Naive thymus-derived CD8-positive, alpha-beta T cell (primary cell): Measurements from ENCODE around the gene PPTC7. TPM values are rescaled to one million over a fixed set of nuclear protein-coding genes. Genes with fewer than 3 reads are reported as not detected.
"Not testable (repeated sequence)": the region's sequence is repeated elsewhere in the genome, so short reads cannot be mapped to it uniquely, and the experiment has no call there.

Experiments used
- ATAC-seq, 2 donors: fragments of 150-1000 bp; cut with Tn5 transposase in 1 of 2; sonication (Bioruptor Pico), chemical (Tn5 transposase) in 1 of 2; 1 replicate in 1 of 2; 2 replicates in 1 of 2; pipeline ENCODE4 v1.10.0; 2021; ENCODE audit warnings: mild to moderate bottlenecking in 2 of 2, moderate library complexity in 2 of 2
- POLR2A ChIA-PET: fragments of 350-600 bp; sonication (Branson Sonifier 250); formaldehyde crosslinking; loops from one replicate; lab custom pipeline; 2021; ENCODE audit warnings: antibody characterized with exemption; lab: Charles Lee
- DNase-seq, 10 donors: peaks; one replicate each; pipeline versions ENCODE4 v3.0.0 to v3.0.0-alpha.2; 2020 to 2022
- H3K27ac Mint-ChIP-seq, 10 donors: one replicate each; pipeline ENCODE4 v1.8.0; 2020 to 2022; ENCODE audit warnings: mild to moderate bottlenecking in 10 of 10, mixed read lengths in 10 of 10, moderate library complexity in 4 of 10, inconsistent platforms in 1 of 10
- H3K27me3 Mint-ChIP-seq, 5 donors: one replicate each; pipeline ENCODE4 v1.8.0; 2021 to 2022; ENCODE audit warnings: mixed read lengths in 5 of 5
- H3K36me3 Mint-ChIP-seq, 3 donors: one replicate each; pipeline ENCODE4 v1.8.0; 2020 to 2022; ENCODE audit warnings: mixed read lengths in 3 of 3, mild to moderate bottlenecking in 2 of 3, inconsistent platforms in 1 of 3
- H3K4me1 Mint-ChIP-seq, 4 donors: one replicate each; pipeline ENCODE4 v1.8.0; 2021 to 2022; ENCODE audit warnings: mixed read lengths in 4 of 4
- H3K4me3 Mint-ChIP-seq, 10 donors: one replicate each; pipeline ENCODE4 v1.8.0; 2020 to 2022; ENCODE audit warnings: mild to moderate bottlenecking in 10 of 10, mixed read lengths in 10 of 10, moderate library complexity in 6 of 10, inconsistent platforms in 1 of 10
- H3K9me3 Mint-ChIP-seq, 9 donors: one replicate each; pipeline ENCODE4 v1.8.0; 2020 to 2022; ENCODE audit warnings: mixed read lengths in 9 of 9, mild to moderate bottlenecking in 3 of 9, inconsistent platforms in 1 of 9, moderate library complexity in 1 of 9
- polyA plus RNA-seq, 3 donors: library from polyadenylated mRNA; unstranded; fragments of 300-500 nt; fragmentation: Illumina TruSeq; gene quantifications; one replicate each; pipeline ENCODE4 v1.2.3, GENCODE V29; 2021
- total RNA-seq, 8 experiments: library from RNA in 2 of 8; stranded (reverse) in 2 of 8; gene quantifications; one replicate each; pipeline ENCODE4 v1.2.3 and lab custom pipeline; 2021 to 2026

PPTC7 gene
- total and polyA plus RNA-seq, 5 experiments from 2014 or later, result 7.6 to 34.8 (median 10.2) TPM

DNA sequence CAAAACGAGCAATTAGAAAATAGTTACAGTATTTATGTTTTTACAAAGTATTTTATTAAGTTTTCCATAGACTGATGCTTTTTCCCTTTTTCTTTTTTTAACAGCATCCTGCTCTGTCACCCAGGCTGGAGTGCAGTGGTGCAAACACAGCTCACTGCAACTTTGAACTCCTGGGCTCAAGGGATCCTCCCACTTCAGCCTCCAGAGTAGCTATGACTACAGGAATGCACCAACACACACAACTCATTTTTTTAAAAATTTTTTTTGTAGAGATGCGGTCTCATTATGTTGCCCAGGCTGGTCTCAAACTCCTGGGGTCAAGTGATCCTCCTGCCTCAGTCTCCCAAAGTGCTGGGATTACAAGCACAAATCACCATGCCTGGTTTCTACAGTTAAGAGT, 24.2 kb downstream of the PPTC7 start:
- not testable (repeated sequence) for H3K27me3 Mint-ChIP-seq, H3K9me3 Mint-ChIP-seq, H3K36me3 Mint-ChIP-seq, DNase-seq, ATAC-seq
- POLR2A ChIA-PET, result interaction anchor here (1.2 kb wide), 1 partner anchor 91 kb away, joined by 3 read pairs; the partner anchor contains the start of genes FAM216A and GPN3
- H3K27ac Mint-ChIP-seq, result peak overlapping the region in 5 of 10 donors; percentile 29 to 77 (median 49)
- peak overlapping the region in 1 of 10 donors; percentile 29 for H3K4me3 Mint-ChIP-seq
- H3K4me1 Mint-ChIP-seq, result peaks cover 28 to 88% (median 79%) of the 10 kb centered on the region in 4 donors

GRCh38 chr12:110557300-110557699, 25.8 kb downstream of the PPTC7 start:
- no peaks in the 10 kb centered on the region for H3K9me3 Mint-ChIP-seq
- H3K4me3 Mint-ChIP-seq, result no peak overlapping the region
- peak overlapping the region in 7 of 10 donors; percentile 18 to 87 (median 68) for H3K27ac Mint-ChIP-seq
- no peak for ATAC-seq
- peaks cover 0 to 6% (median 3%) of the 10 kb centered on the region in 3 donors for H3K36me3 Mint-ChIP-seq
- DNase-seq, result no peak
- POLR2A ChIA-PET, result interaction anchor here (0.7 to 1.3 kb wide), 2 partner anchors 22 to 30 kb away, joined by 3 to 4 read pairs; no protein-coding TSS in a partner anchor
- H3K27me3 Mint-ChIP-seq, result no peaks in the 10 kb centered on the region
- peaks cover 23 to 78% (median 70%) of the 10 kb centered on the region in 4 donors for H3K4me1 Mint-ChIP-seq

- no peak for ATAC-seq
- Mint-ChIP-seq H3K36me3 (peaks cover 0 to 10% (median 3%) of the 10 kb centered on the region in 3 donors), H3K9me3 (no peaks in the 10 kb centered on the region), H3K27me3 (no peaks in the 10 kb centered on the region), H3K4me1 (peaks cover 26 to 77% (median 70%) of the 10 kb centered on the region in 4 donors), H3K4me3 (peak overlapping the region in 4 of 10 donors; percentile 15 to 71 (median 37)), H3K27ac (peak overlapping the region in 7 of 10 donors; percentile 18 to 94 (median 75))
- no peak for DNase-seq
- POLR2A ChIA-PET, result interaction anchor here (0.6 to 1.3 kb wide), 3 partner anchors 15 to 29 kb away, joined by 3 to 4 read pairs (median 4); no protein-coding TSS in a partner anchor
These were observed 26.4 kb downstream of the PPTC7 start for GRCh38 chr12:110556705-110557104.

DNA sequence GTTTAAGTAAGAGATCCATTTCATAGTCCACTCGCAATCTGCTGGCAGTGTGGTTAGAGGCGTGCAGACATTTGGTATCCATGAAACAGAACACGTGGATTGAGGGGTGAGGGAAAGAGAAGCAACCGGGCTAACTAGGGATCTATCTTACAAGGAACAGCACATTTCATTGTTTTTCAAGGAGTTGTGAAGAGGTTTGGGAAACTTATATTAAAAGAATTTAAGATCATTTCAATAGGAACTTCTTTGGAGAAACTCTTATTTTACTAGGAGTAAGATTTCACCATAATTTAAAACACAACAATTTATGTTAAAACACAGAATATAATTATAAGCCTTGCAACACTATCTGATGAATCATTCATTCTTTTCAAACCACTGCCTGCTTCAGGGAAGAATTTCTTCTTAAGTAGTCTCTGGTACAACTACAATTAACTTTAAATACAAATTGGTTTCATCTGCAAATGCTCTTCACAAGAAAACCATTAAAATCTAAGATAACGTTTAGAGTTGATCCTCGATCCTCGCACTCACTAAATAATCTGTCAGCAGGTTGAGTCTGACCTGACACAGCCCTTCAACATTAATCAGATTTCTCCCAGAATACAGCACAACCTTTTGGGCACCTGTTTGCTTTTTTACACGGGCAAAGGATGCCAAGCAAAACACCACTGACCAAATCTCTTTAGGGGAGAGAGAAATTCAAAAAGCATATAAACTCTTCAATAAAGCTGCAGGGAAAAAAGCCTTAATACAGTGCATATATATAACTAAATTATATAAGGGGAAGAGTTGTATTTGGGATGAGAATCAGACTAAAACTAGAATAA, 27.3 kb downstream of the PPTC7 start:
- H3K4me3 Mint-ChIP-seq, result peak overlapping the region in 2 of 10 donors; percentile 19 to 37
- H3K27me3 Mint-ChIP-seq, result no peaks in the 10 kb centered on the region
- POLR2A ChIA-PET, result interaction anchor here (0.6 to 1.3 kb wide), 3 partner anchors 15 to 58 kb away, joined by 4 to 7 read pairs (median 4); no protein-coding TSS in a partner anchor
- H3K36me3 Mint-ChIP-seq, result peaks cover 0 to 19% (median 6%) of the 10 kb centered on the region in 3 donors
- DNase-seq, result no peak
- no peaks in the 10 kb centered on the region for H3K9me3 Mint-ChIP-seq
- no peak for ATAC-seq
- H3K27ac Mint-ChIP-seq, result peak overlapping the region in 6 of 10 donors; percentile 21 to 94 (median 58)
- peaks cover 21 to 69% (median 63%) of the 10 kb centered on the region in 4 donors for H3K4me1 Mint-ChIP-seq

- Mint-ChIP-seq H3K4me3 (no peak overlapping the region), H3K27ac (peak overlapping the region in 3 of 10 donors; percentile 26 to 74 (median 48)), H3K9me3 (no peaks in the 10 kb centered on the region), H3K36me3 (peaks cover 0 to 31% (median 7%) of the 10 kb centered on the region in 3 donors), H3K4me1 (peaks cover 26 to 61% (median 59%) of the 10 kb centered on the region in 4 donors), H3K27me3 (no peaks in the 10 kb centered on the region)
- DNase-seq (no peak), ATAC-seq (no peak)
- POLR2A ChIA-PET, result interaction anchor here (0.8 to 2.3 kb wide), 2 partner anchors 45 to 60 kb away, joined by 4 to 8 read pairs; partner anchors contain the start of gene TCTN1
These were observed 28.9 kb downstream of the PPTC7 start for GRCh38 chr12:110554184-110554583.

GRCh38 chr12:110550981-110551380, 32.1 kb downstream of the PPTC7 start:
- Mint-ChIP-seq H3K4me1 (peaks cover 16 to 54% (median 48%) of the 10 kb centered on the region in 4 donors), H3K27me3 (no peaks in the 10 kb centered on the region), H3K9me3 (no peaks in the 10 kb centered on the region), H3K4me3 (no peak overlapping the region), H3K27ac (peak overlapping the region in 1 of 10 donors; percentile 56), H3K36me3 (peaks cover 0 to 48% (median 6%) of the 10 kb centered on the region in 3 donors)
- POLR2A ChIA-PET, result interaction anchor here (1.2 kb wide), 1 partner anchor 54 kb away, joined by 14 read pairs; no protein-coding TSS in a partner anchor
- no peak for DNase-seq
- no peak for ATAC-seq

- DNase-seq (no peak), ATAC-seq (no peak)
- H3K9me3 Mint-ChIP-seq, result no peaks in the 10 kb centered on the region
- POLR2A ChIA-PET, result interaction anchor here (0.7 to 1.2 kb wide), 2 partner anchors 48 to 70 kb away, joined by 3 to 4 read pairs; partner anchors contain the start of genes RAD9B and VPS29
- no peak overlapping the region for H3K4me3 Mint-ChIP-seq
- H3K27me3 Mint-ChIP-seq, result no peaks in the 10 kb centered on the region
- peaks cover 0 to 59% (median 6%) of the 10 kb centered on the region in 3 donors for H3K36me3 Mint-ChIP-seq
- peak overlapping the region in 5 of 10 donors; percentile 2 to 88 (median 60) for H3K27ac Mint-ChIP-seq
- H3K4me1 Mint-ChIP-seq, result peaks cover 14 to 49% (median 40%) of the 10 kb centered on the region in 4 donors
These were observed 33.4 kb downstream of the PPTC7 start for GRCh38 chr12:110549716-110550115.

DNA sequence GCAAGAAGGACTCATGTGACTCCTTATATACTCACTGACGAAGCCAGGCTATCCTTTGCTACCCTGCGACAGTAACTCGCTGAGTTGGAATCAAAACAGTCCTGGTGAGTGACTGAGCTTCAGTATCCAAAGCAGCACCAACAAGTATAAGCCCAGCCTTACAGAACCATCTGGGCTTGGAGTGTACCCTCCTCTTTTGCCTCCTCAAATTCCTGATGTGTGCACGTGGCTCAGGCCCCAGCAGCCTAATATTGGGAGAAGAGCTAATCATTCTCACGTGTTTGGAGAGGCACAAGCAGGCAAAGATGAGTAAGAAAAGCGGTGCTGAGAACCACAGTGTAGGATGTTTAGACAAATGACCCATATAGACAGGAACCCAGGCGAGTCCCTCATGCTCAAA, 34.4 kb downstream of the PPTC7 start:
- peaks cover 0 to 63% (median 6%) of the 10 kb centered on the region in 3 donors for H3K36me3 Mint-ChIP-seq
- H3K27ac Mint-ChIP-seq, result peak overlapping the region in 4 of 10 donors; percentile 0 to 49 (median 17)
- ATAC-seq (no peak), DNase-seq (no peak)
- POLR2A ChIA-PET, result interaction anchor here (0.9 to 1.2 kb wide), 3 partner anchors 47 to 80 kb away, joined by 3 to 5 read pairs (median 4); partner anchors contain the start of genes FAM216A, GPN3, RAD9B and VPS29
- no peaks in the 10 kb centered on the region for H3K9me3 Mint-ChIP-seq
- no peaks in the 10 kb centered on the region for H3K27me3 Mint-ChIP-seq
- no peak overlapping the region for H3K4me3 Mint-ChIP-seq
- H3K4me1 Mint-ChIP-seq, result peaks cover 14 to 47% (median 37%) of the 10 kb centered on the region in 4 donors

- Mint-ChIP-seq H3K9me3 (no peaks in the 10 kb centered on the region), H3K27me3 (no peaks in the 10 kb centered on the region), H3K4me1 (peaks cover 18 to 42% (median 37%) of the 10 kb centered on the region in 4 donors), H3K36me3 (peaks cover 0 to 79% (median 6%) of the 10 kb centered on the region in 3 donors), H3K4me3 (no peak overlapping the region), H3K27ac (peak overlapping the region in 1 of 10 donors; percentile 7)
- DNase-seq (no peak), ATAC-seq (no peak)
- POLR2A ChIA-PET, result interaction anchor here (0.6 kb wide), 1 partner anchor 43 kb away, joined by 3 read pairs; no protein-coding TSS in a partner anchor
These were observed 36.0 kb downstream of the PPTC7 start for GRCh38 chr12:110547090-110547489.

DNA sequence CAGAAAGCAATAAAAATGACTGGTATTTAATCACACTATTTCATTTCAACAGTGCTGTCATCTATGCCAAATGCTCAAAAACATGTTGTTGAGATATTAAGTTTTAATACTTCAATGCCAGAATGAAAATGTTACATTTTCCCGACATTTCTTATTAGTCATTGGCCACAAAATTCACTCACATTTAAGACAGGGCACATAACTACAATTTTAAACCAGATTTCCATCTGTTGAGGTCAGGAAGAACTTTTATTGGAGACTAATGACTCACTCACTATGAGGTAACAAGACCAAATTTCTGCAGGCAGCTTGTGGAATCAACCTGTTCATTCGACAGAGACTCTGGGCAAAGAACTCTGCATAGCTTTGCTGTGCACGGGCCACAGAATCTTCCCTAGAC, 36.8 kb downstream of the PPTC7 start:
- no peak for ATAC-seq
- Mint-ChIP-seq H3K27me3 (no peaks in the 10 kb centered on the region), H3K36me3 (peaks cover 0 to 78% (median 6%) of the 10 kb centered on the region in 3 donors), H3K9me3 (no peaks in the 10 kb centered on the region), H3K4me1 (peaks cover 14 to 39% (median 34%) of the 10 kb centered on the region in 4 donors), H3K4me3 (no peak overlapping the region), H3K27ac (peak overlapping the region in 3 of 10 donors; percentile 60 to 83 (median 77))
- DNase-seq, result no peak
- POLR2A ChIA-PET, result no interaction called here

GRCh38 chr12:110545812-110546211, 37.3 kb downstream of the PPTC7 start:
- DNase-seq, result no peak
- Mint-ChIP-seq H3K4me3 (no peak overlapping the region), H3K27me3 (no peaks in the 10 kb centered on the region), H3K36me3 (peaks cover 0 to 76% (median 3%) of the 10 kb centered on the region in 3 donors), H3K9me3 (no peaks in the 10 kb centered on the region), H3K27ac (peak overlapping the region in 5 of 10 donors; percentile 1 to 83 (median 52)), H3K4me1 (peaks cover 14 to 36% (median 34%) of the 10 kb centered on the region in 4 donors)
- ATAC-seq, result no peak
- POLR2A ChIA-PET, result no interaction called here

DNA sequence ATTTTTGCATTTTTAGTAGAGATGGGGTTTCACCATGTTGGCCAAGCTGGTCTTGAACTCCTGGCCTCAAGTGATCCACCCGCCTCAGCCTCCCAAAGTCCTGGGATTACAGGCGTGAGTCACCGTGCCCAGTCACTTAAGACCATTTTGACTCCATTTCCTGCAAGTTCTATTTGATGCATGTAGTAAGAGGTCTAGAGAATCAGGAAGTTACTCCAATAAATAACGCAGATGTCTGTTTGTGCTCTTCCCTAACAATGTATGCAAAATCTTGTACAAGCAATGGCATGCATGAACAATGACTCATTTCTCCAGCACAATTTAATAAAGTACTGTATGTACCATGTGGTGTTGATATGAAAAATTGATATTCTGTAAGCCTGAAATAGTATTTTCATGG, 37.9 kb downstream of the PPTC7 start:
- Mint-ChIP-seq H3K27ac (peak overlapping the region in 4 of 10 donors; percentile 9 to 66 (median 40)), H3K36me3 (peaks cover 0 to 72% (median 2%) of the 10 kb centered on the region in 3 donors)
- ATAC-seq, result not testable (repeated sequence)

More for the DNA sequence above, 37.9 kb downstream of the PPTC7 start:
- POLR2A ChIA-PET, H3K9me3 Mint-ChIP-seq, DNase-seq, H3K27me3 Mint-ChIP-seq, H3K4me3 Mint-ChIP-seq: not testable (repeated sequence)
- peaks cover 14 to 34% (median 33%) of the 10 kb centered on the region in 4 donors for H3K4me1 Mint-ChIP-seq
